Spleen (tissue), 11 donors: ENCODE measurements around the gene LPP. TPM values are rescaled to one million over a fixed set of nuclear protein-coding genes. Genes with fewer than 3 reads are reported as not detected.
A peak's percentile ranks its signal among the peaks of the same experiment; 100 is the strongest.

Source experiments
- DNase-seq: peaks from one replicate; pipeline ENCODE4 v3.0.0-alpha.2; 2020
- H3K27ac ChIP-seq, 8 donors: fragments of 200-600 bp; sonication (generic) in 7 of 8; 1 replicate in 4 of 8; 2 replicates in 4 of 8; pipeline versions ENCODE4 v1.5.0 to v1.8.0; 2016 to 2021; ENCODE audit warnings: inconsistent platforms in 4 of 8, mild to moderate bottlenecking in 4 of 8, moderate library complexity in 1 of 8
- H3K27me3 ChIP-seq, 7 donors: fragments of 200-600 bp; sonication (generic) in 6 of 7; replicated peaks in 1 of 7; 1 replicate in 4 of 7; 2 replicates in 3 of 7; pipeline versions ENCODE4 v1.5.0 to v1.8.0; 2016 to 2021; ENCODE audit warnings: inconsistent platforms in 3 of 7, mild to moderate bottlenecking in 1 of 7
- H3K36me3 ChIP-seq, 6 donors: fragments of 200-600 bp; sonication (generic) in 5 of 6; 1 replicate in 4 of 6; 2 replicates in 2 of 6; pipeline versions ENCODE4 v1.5.0 to v1.8.0; 2016 to 2021; ENCODE audit warnings: inconsistent platforms in 2 of 6
- H3K4me1 ChIP-seq, 6 donors: fragments of 200-600 bp; sonication (generic) in 5 of 6; 1 replicate in 3 of 6; 2 replicates in 3 of 6; pipeline versions ENCODE4 v1.5.0 to v1.8.0; 2016 to 2021; ENCODE audit warnings: inconsistent platforms in 3 of 6
- H3K4me3 ChIP-seq, 8 donors: fragments of 200-600 bp; sonication (generic) in 7 of 8; 1 replicate in 4 of 8; 2 replicates in 4 of 8; pipeline versions ENCODE4 v1.5.0 to v1.8.0; 2016 to 2021; ENCODE audit warnings: inconsistent platforms in 4 of 8, mild to moderate bottlenecking in 4 of 8, moderate library complexity in 2 of 8
- H3K9me3 ChIP-seq, 8 donors: fragments of 200-600 bp; sonication (generic) in 7 of 8; 1 replicate in 4 of 8; 2 replicates in 4 of 8; pipeline versions ENCODE4 v1.5.0 to v1.8.0; 2016 to 2021; ENCODE audit warnings: inconsistent platforms in 4 of 8
- POLR2A ChIP-seq, 3 donors: fragments of 450-650 bp; IDR thresholded peaks; one replicate each; pipeline ENCODE4 v1.5.1; 2017; ENCODE audit warnings: antibody characterized with exemption in 3 of 3, mild to moderate bottlenecking in 1 of 3
- POLR2AphosphoS5 ChIP-seq, 3 donors: sonication (generic); formaldehyde crosslinking; IDR thresholded peaks; one replicate each; pipeline ENCODE4 v1.5.1; 2017; ENCODE audit warnings: antibody characterized with exemption in 3 of 3
- WGBS, 5 donors: extraction: QIAGEN DNeasy Blood & Tissue Kit in 3 of 5; methylation state at CpG; one replicate each; pipeline versions ENCODE4 v1.1.5 to v1.1.7; 2013 to 2018; 5-methylcytosine and 5-hydroxymethylcytosine counted together
- intact Hi-C: fragments of 100-400 bp; cut with DNase I; formaldehyde crosslinking; loops from one replicate; pipeline ENCODE4 v1.15.0; 2023; ENCODE audit warnings: low total_unique reads
- polyA plus RNA-seq, 3 donors: library from polyadenylated mRNA; stranded (reverse); fragments of 200-250 nt; gene quantifications; one replicate each; pipeline ENCODE4 v1.2.1, GENCODE V29; 2013
- total RNA-seq, 7 donors: library from RNA; depleted of rRNA in 3 of 7; stranded (reverse); fragments of >200 nt in 3 of 7; fragmentation: NEBNext Ultra II Directional in 4 of 7; extraction: Animal tissue kit (Norgen Biotek cat#: 25700) in 4 of 7; gene quantifications; one replicate each; pipeline versions ENCODE4 v1.1.0 to v1.2.1, GENCODE V29; 2016 to 2021
- TF ChIP-seq, protein P1 (sequence below), 11 experiments: fragments of 200-600 bp in 7 of 11; fragments of 450-650 bp in 4 of 11; sonication (generic) in 4 of 11; IDR thresholded peaks in 8 of 11; conservative IDR thresholded peaks in 3 of 11; 1 replicate in 7 of 11; 2 replicates in 4 of 11; pipeline versions ENCODE4 v1.4.0 to v1.8.0; 2016 to 2021; ENCODE audit warnings: antibody characterized with exemption in 11 of 11, inconsistent platforms in 4 of 11, mild to moderate bottlenecking in 1 of 11
- donor health status: healthy with polysubstance abuse.
- donor health status: DM: no; HTN: no; CAD: no; lungs with moderate emphysema.
- donor health status: DM: no; HTN: no; CAD: no.
- donor health status: Bipolar disorder and iron deficiency.
- donor health status: healthy.
- donor health status: DM: no; HTN: no; CAD: no.
- donor health status: DM: yes; HTN: yes; CAD: no.

The LPP gene
- total and polyA plus RNA-seq, 10 donors = 2.4 to 270 (median 156) TPM

DNA sequence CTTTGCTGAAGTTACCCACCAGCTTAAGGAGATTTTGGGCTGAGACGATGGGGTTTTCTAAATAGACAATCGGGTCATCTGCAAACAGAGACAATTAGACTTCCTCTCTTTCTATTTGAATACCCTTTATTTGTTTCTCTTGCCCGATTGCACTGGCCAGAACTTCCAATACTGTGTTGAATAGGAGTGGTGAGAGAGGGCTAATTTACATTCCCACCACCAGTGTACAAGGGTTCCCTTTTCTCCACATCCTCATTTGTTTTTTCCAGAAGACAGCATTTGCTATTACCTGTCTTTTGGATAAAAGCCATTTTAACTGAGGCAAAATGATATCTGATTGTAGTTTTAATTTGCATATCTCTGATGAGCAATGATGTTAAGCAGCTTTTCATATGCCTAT lies 687.9 kb downstream of the LPP start:
- TF ChIP-seq POLR2A (IDR thresholded peaks at IDR 0.05) (no peak), POLR2AphosphoS5 (IDR thresholded peaks at IDR 0.05) (no peak)
- TF ChIP-seq, protein P1, sequence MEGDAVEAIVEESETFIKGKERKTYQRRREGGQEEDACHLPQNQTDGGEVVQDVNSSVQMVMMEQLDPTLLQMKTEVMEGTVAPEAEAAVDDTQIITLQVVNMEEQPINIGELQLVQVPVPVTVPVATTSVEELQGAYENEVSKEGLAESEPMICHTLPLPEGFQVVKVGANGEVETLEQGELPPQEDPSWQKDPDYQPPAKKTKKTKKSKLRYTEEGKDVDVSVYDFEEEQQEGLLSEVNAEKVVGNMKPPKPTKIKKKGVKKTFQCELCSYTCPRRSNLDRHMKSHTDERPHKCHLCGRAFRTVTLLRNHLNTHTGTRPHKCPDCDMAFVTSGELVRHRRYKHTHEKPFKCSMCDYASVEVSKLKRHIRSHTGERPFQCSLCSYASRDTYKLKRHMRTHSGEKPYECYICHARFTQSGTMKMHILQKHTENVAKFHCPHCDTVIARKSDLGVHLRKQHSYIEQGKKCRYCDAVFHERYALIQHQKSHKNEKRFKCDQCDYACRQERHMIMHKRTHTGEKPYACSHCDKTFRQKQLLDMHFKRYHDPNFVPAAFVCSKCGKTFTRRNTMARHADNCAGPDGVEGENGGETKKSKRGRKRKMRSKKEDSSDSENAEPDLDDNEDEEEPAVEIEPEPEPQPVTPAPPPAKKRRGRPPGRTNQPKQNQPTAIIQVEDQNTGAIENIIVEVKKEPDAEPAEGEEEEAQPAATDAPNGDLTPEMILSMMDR (IDR thresholded peaks at IDR 0.05 in 8 of 11, conservative IDR thresholded peaks at IDR 0.05 in 3 of 11) = no peak
- Histone ChIP-seq H3K9me3 (peaks cover 0 to 3% (median 0%) of the 10 kb centered on the region in 8 donors), H3K27me3 (no peaks in the 10 kb centered on the region), H3K36me3 (no peaks in the 10 kb centered on the region), H3K4me3 (no peak overlapping the region), H3K27ac (peak overlapping the region in 4 of 8 donors; percentile 12 to 64 (median 34)), H3K4me1 (peaks cover 0 to 25% (median 0%) of the 10 kb centered on the region in 6 donors)
- 66 to 83% (median 71%) methylated on average over 3 of the region's 3 CpGs for WGBS, 5 donors
- no peak for DNase-seq
- intact Hi-C loops = no loop called here

DNA sequence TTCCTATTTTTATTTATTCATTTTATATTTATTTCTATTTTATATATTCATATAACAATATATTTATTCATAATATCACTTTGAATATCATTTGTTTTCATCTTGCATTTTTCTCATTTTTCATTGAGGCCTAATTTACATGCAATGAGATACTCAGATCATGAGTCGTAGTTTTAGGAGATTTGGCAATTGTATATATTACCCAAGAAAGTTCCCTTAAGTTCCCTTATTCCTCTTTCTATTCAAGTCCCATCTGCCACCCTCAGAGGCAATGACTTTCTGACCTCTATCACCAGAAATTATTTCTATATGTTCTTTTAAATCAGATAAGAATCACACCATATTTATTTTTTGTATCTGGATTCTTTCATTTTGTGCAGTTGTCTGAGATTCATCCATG lies 688.7 kb downstream of the LPP start:
- Histone ChIP-seq H3K36me3 (no peaks in the 10 kb centered on the region), H3K4me1 (peaks cover 0 to 25% (median 0%) of the 10 kb centered on the region in 6 donors), H3K27ac (peak overlapping the region in 4 of 8 donors; percentile 12 to 64 (median 34)), H3K4me3 (no peak overlapping the region), H3K27me3 (no peaks in the 10 kb centered on the region), H3K9me3 (peaks cover 0 to 3% (median 0%) of the 10 kb centered on the region in 8 donors)
- DNase-seq = no peak
- no peak for TF ChIP-seq POLR2A (IDR thresholded peaks at IDR 0.05)
- TF ChIP-seq, protein P1 (IDR thresholded peaks at IDR 0.05 in 8 of 11, conservative IDR thresholded peaks at IDR 0.05 in 3 of 11) = no peak
- WGBS, 5 donors = 47 to 85% (median 72%) methylated on average over 1 of the region's 1 CpG
- intact Hi-C loops = no loop called here

DNA sequence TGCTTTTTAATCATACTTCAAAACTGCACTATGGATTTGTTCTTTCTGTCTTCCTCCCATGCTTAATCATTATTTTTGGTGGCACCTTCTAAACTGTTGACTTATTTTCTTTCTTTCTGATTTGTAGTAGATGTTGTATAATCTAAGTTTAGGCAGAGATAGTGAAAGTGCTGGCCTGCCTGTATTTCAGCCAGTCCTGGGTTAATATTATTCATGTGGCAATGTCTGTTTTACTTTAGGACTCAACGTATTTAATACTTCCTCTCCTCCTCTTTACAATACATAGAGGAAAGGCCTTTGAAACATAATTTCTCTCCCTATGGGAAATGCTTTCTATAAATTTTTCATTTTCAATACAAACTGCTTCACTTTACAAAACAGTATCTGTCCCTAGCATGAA lies 690.1 kb downstream of the LPP start:
- WGBS, 5 donors = 40 to 69% (median 55%) methylated on average over 1 of the region's 1 CpG
- Histone ChIP-seq H3K27ac (no peak overlapping the region), H3K9me3 (no peaks in the 10 kb centered on the region), H3K4me1 (peaks cover 0 to 25% (median 0%) of the 10 kb centered on the region in 6 donors), H3K4me3 (no peak overlapping the region), H3K27me3 (no peaks in the 10 kb centered on the region), H3K36me3 (no peaks in the 10 kb centered on the region)
- TF ChIP-seq, protein P1 (IDR thresholded peaks at IDR 0.05 in 8 of 11, conservative IDR thresholded peaks at IDR 0.05 in 3 of 11) = no peak
- no peak for TF ChIP-seq POLR2A (IDR thresholded peaks at IDR 0.05)
- TF ChIP-seq POLR2AphosphoS5 (IDR thresholded peaks at IDR 0.05) = no peak
- intact Hi-C loops = no loop called here
- DNase-seq = no peak

DNA sequence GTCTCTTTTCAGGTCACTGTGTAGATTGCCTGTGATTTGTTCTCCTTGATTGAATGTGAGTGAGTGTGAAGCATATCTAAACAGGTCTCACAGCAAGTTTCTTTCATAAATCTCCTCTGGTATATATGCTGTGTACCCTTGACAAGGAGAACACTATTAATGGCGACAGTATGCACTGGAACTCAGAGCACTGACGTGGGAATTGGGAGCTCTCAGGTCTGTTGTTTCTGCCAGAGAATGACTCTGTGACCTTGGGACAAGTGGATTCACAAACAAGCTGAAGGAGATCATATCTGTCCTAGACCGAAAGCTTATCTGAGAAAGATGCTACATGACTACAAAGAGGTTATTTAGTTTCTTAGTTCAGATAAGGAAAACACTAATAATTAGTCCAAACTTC lies 691.6 kb downstream of the LPP start:
- no peak overlapping the region for H3K27ac ChIP-seq
- TF ChIP-seq, protein P1 (IDR thresholded peaks at IDR 0.05 in 8 of 11, conservative IDR thresholded peaks at IDR 0.05 in 3 of 11) = no peak
- TF ChIP-seq POLR2AphosphoS5 (IDR thresholded peaks at IDR 0.05) (no peak), POLR2A (IDR thresholded peaks at IDR 0.05) (no peak)
- no peaks in the 10 kb centered on the region for H3K36me3 ChIP-seq
- H3K27me3 ChIP-seq = no peaks in the 10 kb centered on the region
- 78 to 85% (median 81%) methylated on average over 3 of the region's 3 CpGs for WGBS, 5 donors
- no peak for DNase-seq
- H3K4me1 ChIP-seq = peaks cover 0 to 25% (median 0%) of the 10 kb centered on the region in 6 donors
- H3K4me3 ChIP-seq = no peak overlapping the region
- intact Hi-C loops = no loop called here
- no peaks in the 10 kb centered on the region for H3K9me3 ChIP-seq
